H1 (cell line): ENCODE data around the gene PNRC1. TPM values are rescaled to one million over a fixed set of nuclear protein-coding genes. Genes with fewer than 3 reads are reported as not detected.

Experiments
- POLR2A ChIP-seq, 2 experiments: IDR thresholded peaks; 1 replicate in 1 of 2; 2 replicates in 1 of 2; pipeline ENCODE4 v1.6.1; 2011; ENCODE audit warnings: low read depth in 2 of 2, low read length in 2 of 2, mild to moderate bottlenecking in 2 of 2; ENCODE audit errors: control extremely low read depth in 1 of 2
- TAF1 ChIP-seq: IDR thresholded peaks from 2 replicates; pipeline ENCODE4 v1.6.1; 2011; ENCODE audit warnings: mild to moderate bottlenecking, low read depth, low read length
- TEAD4 ChIP-seq: IDR thresholded peaks from 2 replicates; pipeline ENCODE4 v1.6.1; 2012; ENCODE audit warnings: low read depth, low read length, inconsistent platforms, mixed read lengths
- polyA plus RNA-seq, 7 experiments: library from polyadenylated mRNA; depleted of rRNA in 3 of 7; stranded (reverse) in 5 of 7; unstranded in 2 of 7; fragments of >200 nt in 5 of 7; fragments of 200-250 nt in 2 of 7; gene quantifications; 1 replicate in 5 of 7; 2 replicates in 1 of 7; 4 replicates in 1 of 7; pipeline versions ENCODE4 v1.2.1 to v1.2.3, GENCODE V29; 2011 to 2013; ENCODE audit warnings: missing spikeins in 2 of 7, mixed read lengths in 2 of 7
- total RNA-seq: library from RNA; stranded (reverse); fragmentation: NEBNext Ultra II Directional; extraction: Animal tissue kit (Norgen Biotek cat#: 25700); gene quantifications from 2 replicates; pipeline ENCODE4 v1.2.1, GENCODE V29; 2021

PNRC1 gene
- total and polyA plus RNA-seq, 2 of the 8 experiments (the other 6 are each of a cell fraction or from before 2014, with no cell fraction given) = 6.3 to 48.5 TPM

DNA sequence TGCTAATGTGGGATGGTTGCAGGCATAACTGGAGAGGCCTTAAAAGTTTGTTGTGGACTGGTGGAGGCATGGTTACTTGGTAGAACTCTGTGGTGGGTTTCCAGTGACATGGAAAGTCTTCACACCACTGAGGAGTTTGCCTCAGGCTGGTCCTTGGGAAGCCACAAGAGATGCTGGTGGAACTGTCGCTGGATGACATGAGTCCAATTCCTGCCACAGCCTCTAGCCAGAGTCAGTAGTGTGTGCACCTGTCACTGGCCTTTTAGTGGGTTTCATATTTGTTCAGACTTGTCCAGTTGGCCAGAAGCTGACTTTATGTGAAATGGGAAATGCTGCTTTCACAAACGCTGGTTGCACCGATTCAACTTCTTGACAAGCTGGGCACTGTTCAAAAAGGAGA, 51.0 kb downstream of the PNRC1 start (continued):
- no peak for TF ChIP-seq POLR2A (IDR thresholded peaks at IDR 0.05; ENCODE audit: control extremely low read depth in 1 of 2, low read depth in 2 of 2, low read length in 2 of 2)
- no peak for TF ChIP-seq TAF1
- TF ChIP-seq TEAD4 = no peak
